ENCODE measurements around the gene MINDY4.

The MINDY4 gene

GRCh38 chr7:30743371-30744074 lies 27.7 kb upstream of the MINDY4 start:
- DNase-seq (ENCODE audit: low read depth) = no peak

- no peak for DNase-seq (ENCODE audit: low read depth)
These were observed 27.2 kb upstream of the MINDY4 start for GRCh38 chr7:30744075-30744417.

DNA sequence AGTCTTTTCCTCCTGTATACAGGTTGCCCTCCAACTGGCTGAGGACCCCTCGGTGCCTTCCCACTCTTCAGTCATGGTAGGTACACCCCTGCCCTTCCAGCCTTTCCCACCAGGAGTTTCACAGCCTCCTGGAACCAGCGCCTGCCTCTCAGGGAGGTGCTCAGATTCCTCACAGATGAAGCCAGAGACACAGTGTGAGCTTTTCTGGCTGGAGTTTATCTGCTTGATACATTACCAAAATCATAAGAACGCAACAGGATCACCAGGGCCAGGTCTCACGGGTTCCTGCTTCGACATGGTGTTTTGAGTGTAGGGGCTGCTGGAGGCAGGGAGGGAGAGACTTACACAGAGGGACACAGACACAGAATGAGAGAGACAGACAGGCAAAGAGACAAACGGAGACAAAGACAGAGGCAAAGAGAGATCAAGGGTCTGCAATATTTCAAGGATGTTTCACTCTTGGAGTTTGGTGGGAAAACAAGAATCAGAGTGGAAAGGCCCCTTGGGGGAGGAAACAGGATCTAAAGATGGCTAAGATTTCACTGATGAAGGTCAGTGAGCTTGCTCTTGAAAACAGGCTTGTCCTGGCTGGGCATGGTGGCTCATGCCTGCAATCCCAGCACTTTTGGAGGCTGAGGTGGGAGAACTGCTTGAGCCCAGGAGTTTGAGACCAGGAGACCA lies 25.8 kb upstream of the MINDY4 start:
- no peak for DNase-seq (ENCODE audit: low read depth)

- DNase-seq (ENCODE audit: low read depth) = no peak
These were observed 21.2 kb upstream of the MINDY4 start for GRCh38 chr7:30750010-30750409.

GRCh38 chr7:30750683-30751650 lies 20.2 kb upstream of the MINDY4 start:
- no peak for DNase-seq (ENCODE audit: low read depth)

DNA sequence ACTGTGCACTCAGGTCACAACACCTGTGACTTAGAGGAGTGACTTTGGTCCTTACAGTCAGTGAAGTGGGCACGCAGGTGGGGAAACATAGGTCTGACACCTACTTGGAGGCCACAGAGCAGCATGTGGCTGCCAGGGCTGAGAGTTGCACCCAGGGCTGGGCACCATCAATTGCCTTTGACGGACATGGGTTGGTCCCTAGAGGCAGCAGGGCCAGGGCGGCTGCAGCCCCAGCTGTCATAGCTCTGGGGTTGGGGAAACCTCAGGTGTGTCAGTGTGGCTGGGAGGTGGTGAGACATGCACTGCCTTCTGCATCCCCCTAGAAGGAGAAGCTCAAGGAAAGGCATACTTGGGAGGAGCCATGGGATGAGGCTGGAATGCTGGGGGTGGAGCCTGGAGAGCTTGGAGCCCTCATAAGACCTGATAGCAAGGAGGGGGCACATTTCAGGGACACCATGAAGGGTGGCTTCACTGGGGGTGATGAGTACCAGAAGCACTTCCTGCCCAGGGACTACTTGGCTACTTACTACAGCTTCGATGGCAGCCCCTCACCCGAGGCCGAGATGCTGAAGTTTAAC lies 19.4 kb upstream of the MINDY4 start, which contains the start of gene INMT:
Gene INMT (plus strand): TSS at position 440 of the 578 bp plus-strand sequence. CDS start 16 bp downstream, at position 456.
- no peak for DNase-seq (ENCODE audit: low read depth)

GRCh38 chr7:30752484-30752883 lies 18.7 kb upstream of the MINDY4 start:
- DNase-seq (ENCODE audit: low read depth) = no peak

GRCh38 chr7:30752979-30753378 lies 18.2 kb upstream of the MINDY4 start:
- DNase-seq (ENCODE audit: low read depth) = no peak

DNA sequence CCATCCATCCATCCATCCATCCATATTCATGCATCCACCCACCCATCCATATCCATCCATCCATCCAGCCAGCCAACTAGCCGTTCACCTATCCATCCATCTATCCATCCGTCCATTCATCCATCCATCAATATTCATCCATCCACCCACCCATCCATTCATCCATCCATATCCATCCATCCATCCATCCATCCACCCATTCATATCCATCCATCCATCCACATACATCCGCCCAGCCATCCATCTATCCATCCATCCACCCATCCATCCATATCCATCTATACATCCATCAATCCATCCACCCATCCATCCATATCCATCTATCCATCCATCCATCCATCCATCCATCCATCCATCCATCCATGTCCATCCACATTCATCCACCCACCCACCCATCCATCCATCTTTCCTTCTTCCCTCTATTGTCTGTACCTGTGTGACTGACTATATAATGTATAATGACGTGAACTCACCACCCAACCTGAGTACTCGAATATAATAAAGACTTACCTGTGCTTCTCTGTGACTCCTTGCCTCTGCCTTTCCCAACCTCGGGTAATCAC lies 16.8 kb upstream of the MINDY4 start:
- DNase-seq (ENCODE audit: low read depth) = no peak

DNA sequence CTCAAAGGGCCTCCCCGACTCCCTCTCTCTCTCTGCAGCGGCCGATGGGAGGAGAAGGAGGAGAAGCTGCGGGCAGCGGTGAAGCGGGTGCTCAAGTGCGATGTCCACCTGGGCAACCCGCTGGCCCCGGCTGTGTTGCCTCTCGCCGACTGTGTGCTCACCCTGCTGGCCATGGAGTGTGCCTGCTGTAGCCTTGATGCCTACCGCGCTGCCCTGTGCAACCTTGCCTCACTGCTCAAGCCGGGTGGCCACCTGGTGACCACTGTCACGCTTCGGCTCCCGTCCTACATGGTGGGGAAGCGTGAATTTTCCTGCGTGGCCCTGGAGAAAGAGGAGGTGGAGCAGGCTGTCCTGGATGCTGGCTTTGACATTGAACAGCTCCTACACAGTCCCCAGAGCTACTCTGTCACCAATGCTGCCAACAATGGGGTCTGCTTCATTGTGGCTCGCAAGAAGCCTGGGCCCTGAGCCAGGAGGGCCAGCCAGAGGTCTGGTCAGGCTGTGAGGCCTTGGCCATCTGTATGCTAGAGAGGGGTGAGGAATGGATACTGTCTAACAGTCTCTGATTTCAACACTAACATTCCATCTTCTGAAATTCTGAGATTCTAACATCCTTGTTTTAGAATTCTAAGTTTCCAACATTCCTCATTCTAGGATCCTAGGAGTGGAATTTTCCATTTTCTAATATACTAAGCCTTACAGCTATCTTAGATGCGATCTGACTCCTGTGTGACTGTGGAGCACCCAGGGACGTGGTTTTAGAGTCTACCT lies 15.6 kb upstream of the MINDY4 start:
- DNase-seq (ENCODE audit: low read depth) = no peak

- no peak for DNase-seq (ENCODE audit: low read depth)
These were observed 13.9 kb upstream of the MINDY4 start for GRCh38 chr7:30757342-30757692.

DNA sequence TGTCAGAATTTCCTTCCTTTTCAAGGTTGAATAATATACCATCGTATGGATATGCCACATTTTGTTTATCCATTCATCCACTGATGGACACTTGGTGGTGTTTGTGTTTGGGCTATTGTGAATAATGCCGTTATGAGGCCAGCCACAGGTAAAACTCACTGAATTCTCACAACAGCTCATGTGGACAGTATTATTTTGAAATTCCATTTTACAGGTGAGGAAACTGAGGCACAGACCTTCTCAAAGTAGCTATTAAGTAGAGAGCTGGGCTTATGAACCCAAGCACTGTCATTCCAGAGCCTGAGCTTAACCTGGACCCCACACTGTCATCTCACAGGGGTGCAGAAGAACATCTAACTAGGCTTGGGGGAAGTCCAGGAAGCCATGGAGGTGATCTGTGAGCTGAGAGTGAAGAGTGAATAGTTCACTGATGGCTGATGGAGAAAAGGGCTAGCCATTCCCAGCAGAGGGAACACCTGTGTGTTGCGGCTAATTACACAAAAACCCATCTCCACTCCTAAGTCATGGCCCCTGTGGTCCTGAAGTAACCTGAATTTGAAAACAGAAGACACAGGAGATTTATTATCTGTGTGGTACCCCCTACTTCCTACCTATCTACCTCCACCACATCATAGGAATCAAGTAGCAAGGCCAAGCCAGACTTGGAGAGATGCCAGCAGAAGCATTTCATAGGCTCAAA lies 10.6 kb upstream of the MINDY4 start:
- DNase-seq (ENCODE audit: low read depth) = no peak

DNA sequence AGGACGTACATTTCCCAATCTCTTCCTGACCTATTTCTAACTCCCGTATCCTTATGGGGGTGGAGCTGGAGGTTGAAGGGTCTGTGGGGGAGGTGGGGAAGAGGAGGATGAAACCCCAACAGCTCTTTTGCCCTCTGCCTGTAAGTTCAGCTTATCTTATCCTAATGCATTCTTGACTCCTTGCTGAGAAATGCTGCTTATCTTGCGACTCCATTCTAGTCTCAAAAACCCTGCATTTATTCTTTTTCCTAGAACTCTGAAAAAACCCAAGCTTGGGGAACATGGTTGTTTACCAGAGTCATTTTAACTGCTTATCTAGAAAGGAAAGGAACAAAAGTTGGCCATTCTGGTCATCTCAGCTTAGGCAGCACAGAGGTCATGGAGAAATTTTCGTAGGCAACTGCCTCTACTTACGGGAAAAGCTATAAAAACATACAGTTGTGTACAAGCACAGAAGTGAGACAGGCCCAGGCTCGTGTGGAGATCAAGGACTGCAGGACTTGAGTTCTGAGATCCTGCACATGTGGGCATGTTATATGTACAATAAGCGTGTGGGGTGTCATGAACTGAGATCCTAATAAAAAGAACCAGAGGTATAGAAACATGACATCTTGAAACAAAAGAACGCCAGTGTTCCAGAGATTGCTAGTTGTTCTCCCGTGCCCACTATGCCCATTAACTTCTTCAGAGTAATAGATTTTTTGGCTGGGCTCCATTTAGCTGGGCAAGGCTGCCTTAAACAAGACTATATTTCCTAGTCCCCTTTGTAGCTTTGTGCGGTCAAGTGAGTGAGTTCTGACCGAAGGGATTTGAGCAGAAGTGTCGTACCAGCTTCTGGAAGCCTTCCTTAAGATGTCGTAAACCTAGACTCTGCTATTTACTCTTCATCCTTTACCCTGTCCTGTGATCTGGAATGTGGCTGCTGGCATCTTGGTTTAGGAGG lies 9.7 kb upstream of the MINDY4 start:
- DNase-seq (ENCODE audit: low read depth) = no peak

- no peak for DNase-seq (ENCODE audit: low read depth)
These were observed 6.9 kb upstream of the MINDY4 start for GRCh38 chr7:30764030-30764975.

DNA sequence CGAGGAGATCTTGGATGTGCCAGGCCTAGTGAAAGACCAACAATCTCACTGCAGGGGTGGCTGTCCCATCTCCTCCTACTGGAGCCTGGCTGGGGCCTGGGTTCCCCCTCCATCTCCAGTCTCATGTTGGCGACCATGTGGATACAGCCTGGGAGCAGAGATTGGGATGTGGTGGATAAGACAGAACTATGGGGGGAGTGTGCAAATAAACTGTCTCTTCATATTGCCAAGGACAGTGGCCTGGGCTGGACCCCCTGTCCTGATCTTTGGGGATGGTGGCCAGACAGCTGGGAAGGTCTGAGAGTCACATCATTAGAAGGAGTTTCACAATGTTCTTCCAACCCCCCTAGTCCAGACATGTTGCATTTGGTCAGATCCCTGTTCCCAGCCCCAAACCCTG lies 5.8 kb upstream of the MINDY4 start:
- no peak for DNase-seq (ENCODE audit: low read depth)

- no peak for DNase-seq (ENCODE audit: low read depth)
These were observed 408 bp upstream of the MINDY4 start for GRCh38 chr7:30770845-30771173.

DNA sequence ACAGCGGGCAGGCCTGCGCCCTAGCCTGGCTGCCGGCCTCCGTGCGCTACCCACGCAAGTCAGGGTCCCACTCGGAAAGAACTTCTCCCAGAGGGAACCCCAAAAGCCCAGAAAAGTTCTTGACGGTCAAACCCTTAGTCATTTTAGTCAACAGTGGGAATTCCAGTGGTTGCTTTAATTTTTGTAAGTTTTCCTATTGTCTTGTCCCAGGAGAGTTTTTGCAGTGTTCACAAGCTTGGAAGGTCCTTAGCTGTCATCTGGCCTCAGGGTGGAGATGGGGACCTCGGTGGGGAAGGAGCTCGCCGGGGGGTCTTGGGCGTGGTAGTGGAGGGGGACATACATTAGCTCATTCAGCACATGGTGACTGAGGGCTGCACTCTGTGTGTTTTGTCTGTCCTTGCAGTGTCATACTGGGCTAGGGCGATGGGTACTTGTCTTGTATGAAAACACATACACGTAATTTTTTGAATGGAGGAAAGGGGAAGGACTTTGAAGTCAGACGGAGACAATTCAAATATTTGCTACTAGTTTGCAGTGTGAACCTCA lies 736 bp downstream of the MINDY4 start:
- no peak for DNase-seq (ENCODE audit: low read depth)

DNA sequence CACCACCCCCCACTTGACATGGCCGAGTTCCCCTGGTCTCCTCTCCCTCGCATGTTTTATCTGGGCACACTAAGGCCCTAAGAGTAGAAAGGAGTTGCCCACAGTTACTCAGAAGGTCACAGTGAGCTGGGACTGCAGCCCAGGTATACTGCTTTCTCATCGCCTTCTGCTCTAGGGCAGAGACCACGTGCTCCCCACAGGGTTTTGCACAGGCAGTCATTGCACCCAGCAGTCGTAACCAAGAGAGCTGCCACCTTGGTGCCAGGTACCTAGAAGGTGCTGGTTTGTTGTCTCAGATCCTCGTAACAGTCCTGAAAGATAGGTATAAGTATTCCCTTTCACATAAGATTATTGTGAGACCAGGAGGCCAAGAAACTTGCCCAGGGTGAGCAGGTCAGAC lies 1.8 kb downstream of the MINDY4 start:
- no peak for DNase-seq (ENCODE audit: low read depth)

All from stimulated activated CD8-positive, alpha-beta memory T cell treated with anti-CD3 and anti-CD28 coated beads, Interleukin-12 subunit alpha, Interleukin-12 subunit beta, amount 100 ng/mL, for 4 hours (primary cell).